Measurements from ENCODE around the gene DHRS4.
"Not testable (repeated sequence)": the region's sequence is repeated elsewhere in the genome, so short reads cannot be mapped to it uniquely, and the experiment has no call there.

The DHRS4 gene

GRCh38 chr14:24011051-24011450 lies 57.5 kb downstream of the DHRS4 start:
- H3K4me1 ChIP-seq, result no peaks in the 10 kb centered on the region
- no peak for TF ChIP-seq CTCF (IDR thresholded peaks at IDR 0.05)
- no peaks in the 10 kb centered on the region for H3K9me3 ChIP-seq (ENCODE audit: control insufficient read depth, low read length)
- no peaks in the 10 kb centered on the region for H3K79me2 ChIP-seq
- no peaks in the 10 kb centered on the region for H3K27me3 ChIP-seq (ENCODE audit: control insufficient read depth, insufficient read depth, low read length)
- H3K36me3 ChIP-seq (ENCODE audit: control insufficient read depth, insufficient read depth, low read length), result no peaks in the 10 kb centered on the region
- no peak overlapping the region for H3K4me3 ChIP-seq (ENCODE audit: low read depth, low read length)
- H2AFZ ChIP-seq, result no peak overlapping the region
- no peak overlapping the region for H3K27ac ChIP-seq
- H3K9ac ChIP-seq, result no peak overlapping the region
- no peak overlapping the region for H3K4me2 ChIP-seq (ENCODE audit: low read length)

GRCh38 chr14:24012726-24013273 lies 59.2 kb downstream of the DHRS4 start:
- H3K4me1 ChIP-seq; H3K36me3 ChIP-seq (ENCODE audit: control insufficient read depth, insufficient read depth, low read length); H3K4me2 ChIP-seq (ENCODE audit: low read length); H3K27ac ChIP-seq; H3K9ac ChIP-seq; H3K79me2 ChIP-seq; H3K27me3 ChIP-seq (ENCODE audit: control insufficient read depth, insufficient read depth, low read length); H3K4me3 ChIP-seq (ENCODE audit: low read depth, low read length); H2AFZ ChIP-seq; H3K9me3 ChIP-seq (ENCODE audit: control insufficient read depth, low read length): not testable (repeated sequence)

GRCh38 chr14:24013654-24014514 lies 60.3 kb downstream of the DHRS4 start:
- Histone ChIP-seq H3K79me2 (no peaks in the 10 kb centered on the region), H3K27me3 (ENCODE audit: control insufficient read depth, insufficient read depth, low read length) (no peaks in the 10 kb centered on the region), H2AFZ (no peak overlapping the region), H3K27ac (no peak overlapping the region), H3K9me3 (ENCODE audit: control insufficient read depth, low read length) (no peaks in the 10 kb centered on the region), H3K9ac (no peak overlapping the region), H3K4me1 (no peaks in the 10 kb centered on the region), H3K36me3 (ENCODE audit: control insufficient read depth, insufficient read depth, low read length) (no peaks in the 10 kb centered on the region), H3K4me3 (ENCODE audit: low read depth, low read length) (no peak overlapping the region), H3K4me2 (ENCODE audit: low read length) (no peak overlapping the region)
- peak; percentile 96 for TF ChIP-seq CTCF (IDR thresholded peaks at IDR 0.05)

- H3K4me1 ChIP-seq; H3K4me3 ChIP-seq (ENCODE audit: low read depth, low read length); H3K79me2 ChIP-seq: not testable (repeated sequence)
These were observed 62.2 kb downstream of the DHRS4 start for GRCh38 chr14:24015745-24016144.

More at GRCh38 chr14:24015745-24016144, 62.2 kb downstream of the DHRS4 start:
- not testable (repeated sequence) for H2AFZ ChIP-seq; H3K4me2 ChIP-seq (ENCODE audit: low read length); H3K27me3 ChIP-seq (ENCODE audit: control insufficient read depth, insufficient read depth, low read length); H3K36me3 ChIP-seq (ENCODE audit: control insufficient read depth, insufficient read depth, low read length); H3K9me3 ChIP-seq (ENCODE audit: control insufficient read depth, low read length); H3K9ac ChIP-seq; H3K27ac ChIP-seq
